ENCODE data around the gene PARP4.

DNA sequence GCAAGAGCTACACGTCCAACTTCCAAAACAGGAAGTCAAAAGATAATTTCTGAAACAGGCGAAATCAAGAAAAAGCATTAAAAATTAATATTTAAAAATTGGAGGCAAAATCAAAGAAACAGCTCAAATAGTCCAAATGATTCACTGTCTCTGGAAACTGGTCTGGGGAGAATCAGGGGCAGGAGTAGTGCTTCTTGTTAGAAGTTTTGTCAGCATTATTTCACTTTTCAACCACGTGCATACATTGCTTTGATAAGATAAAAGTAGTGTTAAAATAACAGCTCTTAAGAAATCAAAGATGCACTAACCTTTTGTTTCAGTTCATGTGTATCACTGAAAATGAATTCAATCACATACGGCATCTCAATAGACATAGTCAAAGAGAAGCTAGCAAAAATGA is 53.8 kb downstream of the PARP4 start:
- TF ChIP-seq, protein P1, sequence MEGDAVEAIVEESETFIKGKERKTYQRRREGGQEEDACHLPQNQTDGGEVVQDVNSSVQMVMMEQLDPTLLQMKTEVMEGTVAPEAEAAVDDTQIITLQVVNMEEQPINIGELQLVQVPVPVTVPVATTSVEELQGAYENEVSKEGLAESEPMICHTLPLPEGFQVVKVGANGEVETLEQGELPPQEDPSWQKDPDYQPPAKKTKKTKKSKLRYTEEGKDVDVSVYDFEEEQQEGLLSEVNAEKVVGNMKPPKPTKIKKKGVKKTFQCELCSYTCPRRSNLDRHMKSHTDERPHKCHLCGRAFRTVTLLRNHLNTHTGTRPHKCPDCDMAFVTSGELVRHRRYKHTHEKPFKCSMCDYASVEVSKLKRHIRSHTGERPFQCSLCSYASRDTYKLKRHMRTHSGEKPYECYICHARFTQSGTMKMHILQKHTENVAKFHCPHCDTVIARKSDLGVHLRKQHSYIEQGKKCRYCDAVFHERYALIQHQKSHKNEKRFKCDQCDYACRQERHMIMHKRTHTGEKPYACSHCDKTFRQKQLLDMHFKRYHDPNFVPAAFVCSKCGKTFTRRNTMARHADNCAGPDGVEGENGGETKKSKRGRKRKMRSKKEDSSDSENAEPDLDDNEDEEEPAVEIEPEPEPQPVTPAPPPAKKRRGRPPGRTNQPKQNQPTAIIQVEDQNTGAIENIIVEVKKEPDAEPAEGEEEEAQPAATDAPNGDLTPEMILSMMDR (IDR thresholded peaks at IDR 0.05; ENCODE audit: poor library complexity, severe bottlenecking), result no peak
- TF ChIP-seq TAF1 (IDR thresholded peaks at IDR 0.05; ENCODE audit: low read depth), result no peak

Measured in neural cell (in vitro differentiated cells).